Measurements from ENCODE around the gene IGFBP1.

- TF ChIP-seq, protein P1, sequence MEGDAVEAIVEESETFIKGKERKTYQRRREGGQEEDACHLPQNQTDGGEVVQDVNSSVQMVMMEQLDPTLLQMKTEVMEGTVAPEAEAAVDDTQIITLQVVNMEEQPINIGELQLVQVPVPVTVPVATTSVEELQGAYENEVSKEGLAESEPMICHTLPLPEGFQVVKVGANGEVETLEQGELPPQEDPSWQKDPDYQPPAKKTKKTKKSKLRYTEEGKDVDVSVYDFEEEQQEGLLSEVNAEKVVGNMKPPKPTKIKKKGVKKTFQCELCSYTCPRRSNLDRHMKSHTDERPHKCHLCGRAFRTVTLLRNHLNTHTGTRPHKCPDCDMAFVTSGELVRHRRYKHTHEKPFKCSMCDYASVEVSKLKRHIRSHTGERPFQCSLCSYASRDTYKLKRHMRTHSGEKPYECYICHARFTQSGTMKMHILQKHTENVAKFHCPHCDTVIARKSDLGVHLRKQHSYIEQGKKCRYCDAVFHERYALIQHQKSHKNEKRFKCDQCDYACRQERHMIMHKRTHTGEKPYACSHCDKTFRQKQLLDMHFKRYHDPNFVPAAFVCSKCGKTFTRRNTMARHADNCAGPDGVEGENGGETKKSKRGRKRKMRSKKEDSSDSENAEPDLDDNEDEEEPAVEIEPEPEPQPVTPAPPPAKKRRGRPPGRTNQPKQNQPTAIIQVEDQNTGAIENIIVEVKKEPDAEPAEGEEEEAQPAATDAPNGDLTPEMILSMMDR (IDR thresholded peaks at IDR 0.05), result no peak
- TF ChIP-seq POLR2A (IDR thresholded peaks at IDR 0.05), result no peak
Measured at GRCh38 chr7:45878457-45879144, 9.7 kb upstream of the IGFBP1 start.

All from upper lobe of left lung (tissue), 4 donors.